Measurements from ENCODE around the gene RXRB.

The RXRB gene

GRCh38 chr6:33178755-33179475 is 21.6 kb downstream of the RXRB start:
- DNase-seq (ENCODE audit: low spot score): no peak
- no peak for TF ChIP-seq CTCF (IDR thresholded peaks at IDR 0.05; ENCODE audit: borderline replicate concordance, control extremely low read depth, extremely low read depth, insufficient read depth, missing control alignments)
- in situ Hi-C loops (cut with MboI; ENCODE audit: low sequenced_read_pairs, unreplicated experiment): no loop called here

- TF ChIP-seq CTCF (IDR thresholded peaks at IDR 0.05; ENCODE audit: borderline replicate concordance, control extremely low read depth, extremely low read depth, insufficient read depth, missing control alignments): no peak
- in situ Hi-C loops (cut with MboI; ENCODE audit: low sequenced_read_pairs, unreplicated experiment): no loop called here
Observed at GRCh38 chr6:33177552-33178446, 22.7 kb downstream of the RXRB start.

GRCh38 chr6:33176906-33177305 is 23.6 kb downstream of the RXRB start:
- TF ChIP-seq CTCF (IDR thresholded peaks at IDR 0.05; ENCODE audit: borderline replicate concordance, control extremely low read depth, extremely low read depth, insufficient read depth, missing control alignments): no peak
- no peak for DNase-seq (ENCODE audit: low spot score)
- in situ Hi-C loops (cut with MboI; ENCODE audit: low sequenced_read_pairs, unreplicated experiment): no loop called here

More at GRCh38 chr6:33177552-33178446, 22.7 kb downstream of the RXRB start:
- DNase-seq (ENCODE audit: low spot score): no peak

GRCh38 chr6:33175436-33176069 is 24.9 kb downstream of the RXRB start:
- in situ Hi-C loops (cut with MboI; ENCODE audit: low sequenced_read_pairs, unreplicated experiment): no loop called here
- TF ChIP-seq CTCF (IDR thresholded peaks at IDR 0.05; ENCODE audit: borderline replicate concordance, control extremely low read depth, extremely low read depth, insufficient read depth, missing control alignments): no peak
- DNase-seq (ENCODE audit: low spot score): no peak

GRCh38 chr6:33174784-33175183 is 25.7 kb downstream of the RXRB start:
- in situ Hi-C loops (cut with MboI; ENCODE audit: low sequenced_read_pairs, unreplicated experiment): no loop called here
- no peak for TF ChIP-seq CTCF (IDR thresholded peaks at IDR 0.05; ENCODE audit: borderline replicate concordance, control extremely low read depth, extremely low read depth, insufficient read depth, missing control alignments)
- no peak for DNase-seq (ENCODE audit: low spot score)

GRCh38 chr6:33173535-33174180 is 26.8 kb downstream of the RXRB start:
- DNase-seq (ENCODE audit: low spot score): no peak
- TF ChIP-seq CTCF (IDR thresholded peaks at IDR 0.05; ENCODE audit: borderline replicate concordance, control extremely low read depth, extremely low read depth, insufficient read depth, missing control alignments): no peak
- in situ Hi-C loops (cut with MboI; ENCODE audit: low sequenced_read_pairs, unreplicated experiment): no loop called here
